GM12801 (cell line): ENCODE results near the gene SH3BGRL2.

ENCODE experiments used
- CTCF ChIP-seq: IDR thresholded peaks from one replicate; pipeline ENCODE4 v1.5.1; 2011; ENCODE audit warnings: control low read depth; ENCODE audit not compliant: insufficient read length; ENCODE audit errors: extremely low read depth

Gene SH3BGRL2

DNA sequence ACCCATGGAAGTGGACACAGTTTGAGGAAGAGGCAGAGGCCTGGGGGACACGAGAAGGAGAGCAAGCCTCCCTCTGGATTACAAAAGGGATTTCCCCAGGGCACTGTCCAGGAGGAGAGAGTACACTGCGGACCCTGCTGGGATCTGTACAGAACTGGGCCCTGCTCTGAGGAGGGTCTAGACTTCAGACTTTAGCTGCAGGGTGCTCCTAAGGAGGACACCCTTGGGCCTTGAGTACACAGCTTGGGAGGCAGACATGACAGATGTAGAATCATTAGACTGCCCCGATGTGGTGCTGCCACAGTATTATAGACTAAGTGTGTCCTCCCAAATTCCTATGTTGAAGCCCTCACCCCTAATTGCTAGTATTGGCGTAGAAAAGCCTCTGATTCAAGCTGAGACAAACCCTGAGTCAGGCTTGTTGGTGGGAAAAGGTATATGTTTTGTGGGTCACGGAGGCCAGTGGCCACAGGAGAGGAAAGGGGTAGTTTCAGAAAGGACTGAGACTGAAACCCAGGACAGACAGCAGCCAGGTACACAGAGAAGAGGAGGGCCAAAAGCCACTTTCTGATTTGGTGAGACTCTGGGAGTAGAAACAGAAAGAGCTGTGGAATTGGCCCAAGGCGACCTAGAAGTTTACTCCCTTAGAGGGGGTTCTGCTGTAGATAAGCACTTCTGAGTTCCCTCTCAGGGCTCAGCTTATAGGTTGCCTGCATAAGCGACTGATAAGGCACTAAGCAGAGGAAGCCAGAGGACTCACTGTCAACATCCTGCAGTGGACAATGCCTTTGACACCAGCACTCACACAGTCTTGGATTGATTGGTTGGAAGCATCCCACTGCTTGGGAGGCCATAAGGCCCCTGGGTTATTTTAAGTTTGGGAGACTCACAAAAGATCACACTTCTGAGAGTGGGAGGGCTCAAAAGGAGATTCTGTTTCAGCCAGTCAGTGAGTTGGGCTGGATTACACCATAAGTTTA is 16.5 kb upstream of the SH3BGRL2 start:
- TF ChIP-seq CTCF, result no peak

DNA sequence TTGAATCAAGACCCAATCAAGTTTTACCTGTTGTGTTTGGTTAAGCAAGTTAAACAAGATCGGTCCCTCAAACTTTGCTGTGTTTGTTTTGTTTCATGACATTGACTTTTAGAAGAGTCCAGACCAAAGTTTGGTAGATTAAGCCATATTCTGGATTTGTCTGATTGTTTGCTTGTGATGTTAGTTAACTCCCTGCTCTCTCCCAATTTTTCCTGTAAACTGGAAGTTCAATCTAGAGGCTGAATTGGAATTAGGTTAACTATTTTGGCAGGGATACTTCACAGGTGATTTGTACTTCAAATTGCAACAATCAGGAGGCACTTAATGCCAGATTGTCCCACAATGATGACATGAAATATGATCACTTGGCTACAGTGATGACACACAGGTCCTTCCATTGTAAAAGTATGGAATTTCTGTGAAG is 13.6 kb upstream of the SH3BGRL2 start:
- no peak for TF ChIP-seq CTCF

DNA sequence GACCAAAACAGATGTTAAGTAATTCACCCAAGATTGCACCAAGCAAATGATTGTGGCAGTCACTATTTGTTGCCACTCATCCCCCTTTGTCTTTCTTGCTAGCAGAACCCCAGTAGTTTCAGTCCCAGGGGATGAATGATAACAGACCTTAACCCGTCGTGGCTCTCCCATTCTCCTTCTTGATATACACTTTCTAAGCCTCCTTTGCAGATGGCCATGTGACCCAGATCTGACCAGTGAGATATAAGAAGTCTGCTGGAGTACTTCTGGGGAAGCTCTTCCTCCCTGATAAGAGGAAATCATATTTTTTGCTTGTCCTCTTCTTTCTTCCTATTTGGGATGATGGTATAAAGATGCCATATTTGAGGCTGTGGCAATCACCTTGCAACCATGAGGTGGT is 9.6 kb upstream of the SH3BGRL2 start:
- no peak for TF ChIP-seq CTCF

DNA sequence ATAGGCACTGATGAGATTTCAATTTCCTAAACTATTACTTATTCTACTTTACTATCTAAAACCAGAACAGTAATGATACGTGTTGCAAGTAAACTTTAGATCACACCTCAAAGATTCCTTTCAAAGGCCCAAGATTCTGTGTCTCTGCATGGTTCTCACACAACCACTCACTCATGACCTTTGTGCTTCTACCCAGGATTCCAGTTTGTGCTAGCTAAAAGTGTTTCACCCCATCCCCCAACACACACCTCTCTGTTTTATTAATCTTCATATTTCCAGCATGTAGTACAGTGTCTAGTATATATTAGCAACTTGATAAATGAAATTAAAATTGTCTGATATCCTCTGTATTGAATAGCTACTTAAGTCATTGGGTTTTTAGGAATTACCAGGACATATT is 8.8 kb upstream of the SH3BGRL2 start:
- no peak for TF ChIP-seq CTCF

DNA sequence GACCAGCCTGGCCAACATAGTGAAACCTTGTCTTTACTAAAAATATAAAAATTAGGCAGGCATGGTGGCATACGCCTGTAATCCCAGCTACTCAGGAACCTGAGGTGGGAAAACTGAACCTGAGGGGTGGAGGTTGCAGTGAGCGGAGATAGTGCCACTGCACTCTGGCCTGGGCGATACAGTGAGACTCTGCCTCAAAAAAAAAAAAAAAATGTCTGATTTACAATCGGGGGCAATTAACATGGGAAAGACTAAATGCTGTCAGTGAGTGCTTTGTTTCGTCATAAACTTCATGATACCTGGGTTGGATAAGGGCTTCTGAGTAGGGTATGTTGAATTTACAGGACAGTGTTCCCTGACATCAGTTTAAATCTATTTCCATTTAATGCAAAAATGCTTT is 8.0 kb upstream of the SH3BGRL2 start:
- no peak for TF ChIP-seq CTCF

DNA sequence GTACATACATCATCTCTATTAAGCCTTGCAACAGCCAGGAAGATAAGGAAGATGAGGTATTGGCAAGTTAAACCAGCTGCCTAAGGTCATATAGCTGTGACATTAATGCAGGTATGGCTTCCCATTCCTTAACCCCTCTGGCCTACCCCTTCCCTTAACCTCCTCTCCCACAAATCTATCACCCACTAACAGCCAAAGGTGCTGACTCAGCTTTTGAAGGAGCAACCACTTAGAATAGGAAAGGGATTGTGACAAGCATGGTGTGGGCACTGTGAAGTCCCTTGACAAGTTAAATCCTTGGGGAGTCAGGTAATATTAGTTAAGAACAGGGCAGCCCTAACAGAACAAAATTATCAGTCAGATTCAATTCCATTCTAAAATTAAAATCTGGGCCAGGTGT is 5.4 kb upstream of the SH3BGRL2 start:
- no peak for TF ChIP-seq CTCF

GRCh38 chr6:79626811-79627210 is 4.3 kb upstream of the SH3BGRL2 start:
- TF ChIP-seq CTCF, result no peak
